CD1c-positive myeloid dendritic cell (primary cell): ENCODE measurements around the gene ZNF20.
A peak's percentile ranks its signal among the peaks of the same experiment; 100 is the strongest.
"Not testable (repeated sequence)": the region's sequence is repeated elsewhere in the genome, so short reads cannot be mapped to it uniquely, and the experiment has no call there.

Source experiments
- DNase-seq: peaks from one replicate; pipeline ENCODE4 v3.0.0-alpha.2; 2016; ENCODE audit errors: extremely low spot score

Gene ZNF20

GRCh38 chr19:12112701-12113100 is 27.4 kb downstream of the ZNF20 start:
- no peak for DNase-seq

GRCh38 chr19:12111943-12112637 is 28.1 kb downstream of the ZNF20 start:
- DNase-seq: no peak

- no peak for DNase-seq
Observed at GRCh38 chr19:12111176-12111575, 29.0 kb downstream of the ZNF20 start.

- not testable (repeated sequence) for DNase-seq
Observed at GRCh38 chr19:12103909-12104308, 36.2 kb downstream of the ZNF20 start.

- no peak for DNase-seq
Observed at GRCh38 chr19:12098040-12098439, 42.1 kb downstream of the ZNF20 start.

GRCh38 chr19:12095111-12095790 is 44.9 kb downstream of the ZNF20 start:
- DNase-seq: no peak

GRCh38 chr19:12093777-12094176 is 46.4 kb downstream of the ZNF20 start:
- no peak for DNase-seq

- peak; percentile 3 for DNase-seq
Observed at GRCh38 chr19:12092956-12093355, 47.2 kb downstream of the ZNF20 start.

- DNase-seq: peak; percentile 85
Observed at GRCh38 chr19:12092065-12092867, 47.9 kb downstream of the ZNF20 start.

- peak; percentile 58 for DNase-seq
Observed at GRCh38 chr19:12090807-12091206, 49.3 kb downstream of the ZNF20 start.

GRCh38 chr19:12085074-12085818 is 54.9 kb downstream of the ZNF20 start:
- DNase-seq: no peak

GRCh38 chr19:12083336-12083735 is 56.8 kb downstream of the ZNF20 start:
- DNase-seq: not testable (repeated sequence)
